Stimulated activated CD8-positive, alpha-beta memory T cell treated with anti-CD3 and anti-CD28 coated beads, Interleukin-7, amount 100 ng/mL, for 1 hour (primary cell): ENCODE results near the gene SKI.
"Not testable (repeated sequence)": the region's sequence is repeated elsewhere in the genome, so short reads cannot be mapped to it uniquely, and the experiment has no call there.

Source experiments
- DNase-seq, 2 donors: peaks; one replicate each; pipeline ENCODE4 v3.0.0-alpha.2; 2020; ENCODE audit warnings: low read depth in 2 of 2

The SKI gene

DNA sequence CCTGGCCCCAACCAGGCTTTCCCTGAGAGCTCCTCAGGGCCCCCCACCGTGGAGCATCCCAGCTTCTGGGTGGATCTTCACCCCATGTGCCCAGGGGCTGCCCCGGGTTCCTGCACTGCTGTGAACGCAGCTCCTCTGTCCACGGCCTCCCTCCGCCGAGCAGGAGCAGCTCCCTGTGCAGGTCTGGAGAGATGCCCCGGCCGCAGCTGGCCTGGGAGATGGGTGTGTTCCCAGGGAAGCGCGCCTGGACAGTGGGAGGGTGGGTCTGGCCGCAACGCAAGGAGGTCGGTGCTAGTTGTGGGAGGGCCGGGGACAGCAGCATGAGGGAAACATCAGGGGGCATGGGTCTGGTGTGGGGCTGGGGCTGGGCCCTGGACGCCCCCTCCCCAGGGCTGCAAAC, 91.9 kb downstream of the SKI start:
- no peak for DNase-seq

- no peak for DNase-seq
These were observed 92.9 kb downstream of the SKI start for GRCh38 chr1:2320760-2321667.

DNA sequence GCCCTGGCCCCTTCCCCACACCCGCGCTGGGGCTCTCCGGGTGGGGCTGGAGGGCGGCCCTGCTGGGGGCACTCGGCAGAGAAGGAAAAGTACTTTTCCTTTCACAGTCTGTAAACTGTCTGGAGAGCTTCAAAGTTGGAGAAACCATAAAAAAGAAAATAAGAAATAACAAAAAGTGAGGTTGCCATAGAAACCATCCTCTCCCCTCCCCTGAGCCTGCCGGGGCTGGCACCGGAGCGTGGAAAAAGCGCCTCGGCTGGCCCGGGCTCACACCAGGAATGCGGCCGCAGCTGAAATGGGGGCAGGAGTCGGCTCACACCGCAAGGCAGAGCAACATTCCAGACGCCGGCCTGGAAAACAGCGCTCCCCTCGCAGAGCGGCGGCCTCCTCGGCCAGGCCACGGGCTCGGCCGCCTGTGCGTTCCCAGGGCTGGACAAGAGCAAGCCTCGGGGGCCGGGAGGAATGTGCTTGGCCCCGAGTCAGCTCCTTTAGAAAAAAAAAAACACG, 94.0 kb downstream of the SKI start:
- DNase-seq = no peak

GRCh38 chr1:2322581-2323211, 94.6 kb downstream of the SKI start:
- no peak for DNase-seq

DNA sequence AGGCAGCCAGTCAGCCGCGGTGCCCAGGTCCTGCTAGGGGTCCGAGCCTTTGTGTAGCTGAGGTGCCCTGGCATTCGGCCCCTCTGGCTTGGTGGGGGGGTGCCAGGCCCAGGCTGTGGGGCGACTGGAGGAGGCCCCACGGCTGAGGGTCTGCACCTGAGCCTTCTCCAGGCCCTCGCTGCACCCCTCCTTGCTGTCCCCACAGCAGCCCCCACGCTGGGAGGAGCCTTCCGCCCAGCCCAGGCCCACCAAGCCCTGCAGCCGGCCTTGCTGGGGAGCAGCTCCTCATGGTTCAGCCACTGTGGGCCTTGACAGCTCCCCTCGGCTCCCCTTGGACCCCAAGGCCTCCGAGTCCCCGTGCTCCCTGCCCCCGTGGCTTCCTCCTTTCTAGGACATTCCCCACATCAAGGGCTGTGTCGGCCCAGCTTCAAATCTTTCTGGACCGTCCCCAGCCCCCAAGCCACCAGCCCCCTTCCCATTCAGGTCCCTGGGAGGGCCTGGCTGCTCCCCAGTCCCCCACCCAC, 95.4 kb downstream of the SKI start:
- DNase-seq = no peak

DNA sequence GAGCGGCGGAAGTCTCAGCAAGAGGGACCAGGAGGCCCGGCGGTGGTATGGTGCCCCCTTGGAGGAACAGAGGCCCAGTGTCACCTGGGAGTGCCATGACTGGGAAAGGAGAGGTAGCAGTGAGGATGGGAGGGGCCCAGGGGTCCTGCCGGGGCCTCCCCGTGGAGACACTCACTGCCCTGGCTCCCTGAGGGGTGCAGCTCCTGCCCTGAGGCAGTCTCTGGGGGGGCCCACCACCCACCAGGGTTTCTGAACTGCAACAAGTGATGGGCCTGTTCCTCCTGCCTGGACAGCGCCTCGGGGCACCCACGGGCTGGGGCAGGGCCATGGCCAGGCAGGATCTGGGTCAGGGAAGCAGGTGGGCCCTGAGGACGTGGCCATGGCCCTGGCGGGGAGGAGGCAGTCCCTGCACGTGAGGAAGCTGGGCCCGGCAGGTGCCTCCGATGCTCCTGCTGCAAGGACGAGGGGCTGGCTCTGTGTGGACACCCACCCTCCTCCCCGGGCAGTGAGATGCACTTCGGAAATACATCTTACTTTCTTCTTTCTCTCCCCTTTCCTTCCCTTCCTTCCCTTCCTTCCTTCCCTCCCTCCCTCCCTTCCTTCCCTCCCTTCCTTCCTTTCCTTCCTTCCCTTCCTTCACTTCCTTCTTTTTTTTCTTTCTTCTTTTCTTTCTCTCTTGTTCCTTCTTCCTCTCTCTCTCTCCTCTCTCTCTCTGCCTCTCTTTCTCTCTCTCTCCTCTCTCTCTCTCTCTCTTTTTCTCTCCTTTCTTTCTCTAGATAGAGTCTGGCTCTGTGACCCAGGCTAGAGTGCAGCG, 96.6 kb downstream of the SKI start:
- DNase-seq = no peak

DNA sequence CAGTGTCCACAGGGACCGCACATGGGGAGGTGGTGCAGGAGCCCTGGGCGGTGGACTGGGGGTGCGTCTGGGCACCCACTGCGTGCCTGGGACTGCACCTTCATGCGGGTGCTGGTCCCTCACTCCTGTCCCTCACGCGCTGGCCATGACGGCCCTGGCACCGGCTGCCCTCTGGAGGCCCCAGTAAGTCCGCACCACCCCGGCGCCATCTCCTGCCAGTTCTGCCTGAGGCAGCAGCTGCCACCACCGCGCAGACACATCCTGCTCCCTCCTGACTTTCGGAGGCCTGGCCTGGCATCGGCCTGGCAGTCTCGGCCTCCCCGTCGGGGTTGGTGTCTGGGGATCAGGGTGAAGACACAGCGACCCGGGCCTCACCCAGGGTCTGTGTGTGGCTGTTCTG, 98.4 kb downstream of the SKI start:
- DNase-seq = no peak

DNA sequence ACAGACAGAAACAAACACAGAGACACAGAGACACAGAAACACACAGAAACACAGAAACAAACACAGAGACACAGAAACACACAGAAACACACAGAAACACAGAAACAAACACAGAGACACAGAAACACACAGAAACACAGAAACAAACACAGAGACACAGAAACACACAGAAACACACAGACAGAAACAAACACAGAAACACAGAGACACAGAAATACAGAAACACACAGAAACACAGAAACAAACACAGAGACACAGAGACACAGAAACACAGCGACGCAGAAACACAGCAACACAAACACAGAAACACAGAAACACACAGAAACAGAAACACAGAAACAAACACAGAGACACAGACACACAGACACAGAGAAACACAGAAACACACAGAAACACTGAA, 99.0 kb downstream of the SKI start:
- not testable (repeated sequence) for DNase-seq

DNA sequence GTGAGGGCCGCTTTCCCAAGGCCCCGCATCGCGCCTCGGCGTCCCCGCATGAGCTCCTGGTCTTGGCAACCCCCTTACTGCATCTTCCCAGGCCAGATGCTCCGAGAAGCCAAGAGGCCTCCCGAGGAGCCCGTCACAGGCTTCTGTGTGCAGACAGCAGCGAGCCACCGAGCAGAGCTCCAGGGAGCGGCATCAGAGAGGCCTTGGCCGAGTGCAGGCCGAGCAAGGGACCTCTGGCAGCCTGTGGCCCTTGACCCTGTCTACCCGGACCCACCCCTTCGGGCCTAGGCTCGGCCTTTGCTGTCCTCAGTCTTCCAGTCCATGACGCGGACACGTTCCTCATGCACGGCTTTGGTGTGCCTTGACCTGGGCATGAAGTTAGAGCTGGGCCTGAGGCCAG, 99.7 kb downstream of the SKI start:
- no peak for DNase-seq

DNA sequence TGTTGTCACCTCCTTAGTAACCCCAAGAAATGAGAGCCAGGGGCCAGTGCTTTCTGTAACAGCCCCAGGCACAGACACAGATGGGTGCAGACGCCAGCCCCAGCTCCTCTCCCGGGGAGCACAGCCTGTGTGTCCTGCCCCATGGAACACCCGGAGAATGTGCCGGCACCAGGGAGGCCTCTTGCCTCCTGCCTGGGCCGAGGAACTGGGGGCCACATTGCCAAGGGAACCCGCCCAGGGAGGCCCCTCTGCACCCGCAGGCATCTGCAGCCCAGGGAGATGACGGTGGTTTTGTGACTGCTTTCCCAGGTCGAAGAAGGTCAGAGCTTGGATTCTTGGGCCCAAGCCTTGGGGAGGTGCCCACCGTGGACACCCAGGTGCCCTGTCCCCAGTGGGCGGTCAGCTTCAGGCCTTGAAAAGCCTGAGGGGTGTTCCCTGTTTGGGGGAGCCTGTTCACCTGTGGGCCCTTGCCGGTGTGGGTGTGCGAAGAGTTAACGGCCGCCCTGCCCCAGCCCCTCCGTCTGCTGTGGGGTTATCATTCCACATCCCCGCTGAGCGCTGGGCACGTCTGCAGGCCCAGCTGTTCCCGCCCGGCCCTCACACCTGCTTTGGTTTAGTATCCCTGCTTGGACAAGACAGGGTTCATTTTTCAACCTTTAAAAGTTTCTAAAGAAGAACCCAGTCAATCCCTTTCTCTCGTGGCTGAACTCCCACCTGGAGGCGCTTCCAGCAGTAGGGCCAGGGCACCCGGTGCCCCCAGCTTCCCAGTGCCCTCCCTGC, 100.7 kb downstream of the SKI start:
- no peak for DNase-seq

DNA sequence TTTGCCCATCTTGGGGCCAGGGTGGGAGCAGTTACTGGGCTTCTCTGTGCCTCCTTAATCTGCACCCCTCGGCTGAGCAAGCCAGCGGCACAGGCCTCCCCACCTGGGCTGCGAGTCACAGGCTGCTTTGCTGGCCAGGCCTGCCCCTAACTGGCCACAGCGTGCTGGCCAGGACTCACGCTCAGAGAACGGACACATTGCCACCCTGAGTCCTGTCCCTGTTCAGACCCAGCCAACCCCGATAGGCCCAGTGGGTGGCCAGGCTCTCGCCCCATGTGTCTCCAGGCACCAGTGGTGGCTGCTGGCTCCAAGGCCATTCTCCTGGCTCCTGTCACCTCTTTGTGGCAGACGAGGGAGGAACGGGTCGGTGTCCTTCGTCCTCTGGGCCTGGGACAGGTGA, 101.9 kb downstream of the SKI start:
- no peak for DNase-seq

GRCh38 chr1:2330519-2331199, 102.5 kb downstream of the SKI start:
- DNase-seq = no peak

- DNase-seq = no peak
These were observed 103.1 kb downstream of the SKI start for GRCh38 chr1:2331200-2331544.

DNA sequence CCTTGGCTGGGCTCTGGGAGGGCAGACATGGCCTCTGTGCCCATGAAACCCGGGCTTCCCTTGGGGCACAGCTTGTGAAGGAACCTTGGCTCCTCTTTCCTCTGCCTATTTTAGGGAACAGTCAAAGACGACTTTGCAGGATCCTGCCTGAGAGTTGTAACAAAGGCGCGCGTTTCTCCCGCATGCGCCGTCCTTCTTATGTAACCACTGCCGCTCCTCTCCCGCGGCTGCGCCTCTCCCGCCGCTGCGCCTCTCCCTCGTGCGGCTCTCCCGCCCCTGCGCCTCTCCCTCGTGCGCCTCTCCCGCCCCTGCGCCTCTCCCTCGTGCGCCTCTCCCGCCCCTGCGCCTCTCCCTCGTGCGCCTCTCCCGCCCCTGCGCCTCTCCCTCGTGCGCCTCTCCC, 103.5 kb downstream of the SKI start:
- not testable (repeated sequence) for DNase-seq

DNA sequence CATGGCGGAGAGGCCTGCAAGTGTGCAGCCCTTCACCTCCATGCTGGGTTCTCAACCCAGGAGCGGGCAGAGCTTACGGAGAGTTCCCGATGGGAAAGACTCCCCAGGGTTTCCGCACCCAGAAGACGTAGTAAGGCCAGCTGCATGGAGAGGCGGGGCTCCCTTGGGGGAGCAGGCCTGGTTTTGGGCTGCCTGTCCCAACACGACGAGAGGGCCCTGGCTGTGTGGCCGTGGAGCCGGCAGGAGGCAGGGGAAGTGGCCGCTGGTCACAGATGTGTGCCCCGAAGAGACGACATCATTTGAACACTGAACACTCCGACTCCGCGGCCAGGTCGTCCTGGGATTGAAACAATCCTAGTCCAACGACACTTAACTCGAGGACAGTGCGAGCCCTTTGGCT, 106.2 kb downstream of the SKI start:
- no peak for DNase-seq

GRCh38 chr1:2334883-2335534, 106.9 kb downstream of the SKI start:
- no peak for DNase-seq

- DNase-seq = no peak
These were observed 107.8 kb downstream of the SKI start for GRCh38 chr1:2335721-2336455.

GRCh38 chr1:2336499-2336898, 108.4 kb downstream of the SKI start:
- no peak for DNase-seq

DNA sequence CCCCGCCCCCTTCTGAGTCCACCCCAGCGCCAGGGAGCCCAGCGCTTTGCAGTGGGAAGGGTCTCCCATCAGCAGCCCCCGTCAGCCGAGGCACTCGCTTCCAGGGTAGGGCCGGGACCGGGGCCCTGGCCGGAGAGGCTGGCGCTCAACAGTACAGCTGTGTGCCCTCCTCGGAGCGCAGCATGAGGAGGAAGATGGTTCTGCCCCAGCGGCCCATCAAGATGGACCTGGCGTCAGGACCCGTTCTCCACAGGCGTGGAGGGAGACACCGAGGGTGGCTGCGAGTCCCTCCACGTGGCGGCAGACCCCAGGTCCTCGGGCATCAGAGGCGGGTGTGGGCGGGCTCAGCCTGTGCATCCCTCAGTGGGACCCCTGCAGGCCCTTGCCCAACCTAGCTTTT, 109.0 kb downstream of the SKI start:
- DNase-seq = no peak

GRCh38 chr1:2337501-2337900, 109.4 kb downstream of the SKI start:
- no peak for DNase-seq
